PC-9 (cell line): ENCODE measurements around the gene GLB1L. TPM values are rescaled to one million over a fixed set of nuclear protein-coding genes. Genes with fewer than 3 reads are reported as not detected.

Experiments used
- BruUV-seq: library from RNA; stranded (reverse); fragments of 400-500 nt; replicated peaks from 2 replicates; lab custom pipeline; 2021; lab: Mats Ljungman, UMichigan
- CTCF ChIA-PET: fragments of 300-600 bp; sonication (Branson Sonifier 250); formaldehyde crosslinking; loops from one replicate; lab custom pipeline; 2022; ENCODE audit warnings: antibody characterized with exemption; lab: Charles Lee
- POLR2A ChIA-PET: fragments of 300-600 bp; sonication (Branson Sonifier 250); formaldehyde crosslinking; loops from one replicate; lab custom pipeline; 2022; ENCODE audit warnings: antibody characterized with exemption; ENCODE audit not compliant: unreplicated experiment; lab: Charles Lee
- DNase-seq, 2 experiments: peaks; one replicate each; pipeline versions ENCODE4 v3.0.0 to v3.0.0-alpha.2; 2015 to 2022; ENCODE audit warnings: mixed read lengths in 1 of 2
- H2AFZ ChIP-seq: fragments of 200-600 bp; sonication (generic); 2 replicates; pipeline ENCODE4 v1.8.1; 2017; ENCODE audit warnings: antibody characterized with exemption
- H3F3A ChIP-seq: fragments of 200-600 bp; sonication (generic); 2 replicates; pipeline ENCODE4 v1.8.1; 2017; ENCODE audit warnings: antibody characterized with exemption, mild to moderate bottlenecking, low read depth; ENCODE audit not compliant: insufficient read depth
- H3K27ac ChIP-seq: fragments of 200-600 bp; sonication (generic); 2 replicates; pipeline ENCODE4 v1.6.1; 2016; ENCODE audit warnings: mixed run types
- H3K27me3 ChIP-seq: fragments of 200-600 bp; sonication (generic); 2 replicates; pipeline ENCODE4 v1.6.1; 2016; ENCODE audit warnings: low read depth, mixed run types; ENCODE audit not compliant: insufficient read depth
- H3K36me3 ChIP-seq: fragments of 200-600 bp; sonication (generic); 2 replicates; pipeline ENCODE4 v1.6.1; 2016; ENCODE audit warnings: low read depth, mixed run types
- H3K4me1 ChIP-seq: fragments of 200-600 bp; sonication (generic); replicated peaks from 2 replicates; pipeline ENCODE4 v1.6.1; 2016; ENCODE audit warnings: mixed run types; ENCODE audit not compliant: insufficient read depth
- H3K4me2 ChIP-seq: fragments of 200-600 bp; sonication (generic); 2 replicates; pipeline ENCODE4 v1.6.1; 2017; ENCODE audit warnings: mixed run types
- H3K4me3 ChIP-seq: fragments of 200-600 bp; sonication (generic); 2 replicates; pipeline ENCODE4 v1.6.1; 2016; ENCODE audit warnings: mixed run types
- H3K79me2 ChIP-seq: fragments of 200-600 bp; sonication (generic); 2 replicates; pipeline ENCODE4 v1.6.1; 2017; ENCODE audit warnings: low read depth, mixed run types
- H3K9me2 ChIP-seq: fragments of 200-600 bp; sonication (generic); 2 replicates; pipeline ENCODE4 v1.8.1; 2017; ENCODE audit warnings: mild to moderate bottlenecking; ENCODE audit not compliant: insufficient read depth
- H3K9me3 ChIP-seq: fragments of 200-600 bp; sonication (generic); 2 replicates; pipeline ENCODE4 v1.8.1; 2016; ENCODE audit warnings: low read depth; ENCODE audit not compliant: insufficient read depth
- H4K20me1 ChIP-seq: fragments of 200-600 bp; sonication (generic); 2 replicates; pipeline ENCODE4 v1.8.1; 2017; ENCODE audit not compliant: insufficient read depth
- CTCF ChIP-seq: fragments of 200-600 bp; sonication (generic); conservative IDR thresholded peaks from 2 replicates; pipeline ENCODE4 v1.6.1; 2017; ENCODE audit warnings: mixed run types, antibody characterized with exemption, mild to moderate bottlenecking, moderate library complexity
- EZH2 ChIP-seq: fragments of 200-600 bp; sonication (generic); IDR thresholded peaks from 2 replicates; pipeline ENCODE4 v1.8.0; 2017; ENCODE audit warnings: antibody characterized with exemption, low read depth
- intact Hi-C: fragments of 100-400 bp; cut with micrococcal nuclease; formaldehyde crosslinking; loops from one replicate; pipeline ENCODE4 v1.10.0; 2022; ENCODE audit not compliant: unreplicated experiment
- total RNA-seq: library from RNA; stranded (reverse); gene quantifications from 2 replicates; pipeline ENCODE4 v1.2.3, GENCODE V29; 2021

GLB1L gene
- total RNA-seq, 1 experiment from 2014 or later = 10.8 TPM

GRCh38 chr2:219213486-219214071 lies 31.7 kb downstream of the GLB1L start:
- no peak overlapping the region for H3K27ac ChIP-seq
- peaks cover 13% of the 10 kb centered on the region for H3K4me1 ChIP-seq
- H3K4me3 ChIP-seq = no peak overlapping the region
- peaks cover 7% of the 10 kb centered on the region for H3K79me2 ChIP-seq
- ChIA-PET POLR2A (no interaction called here), CTCF (no interaction called here)
- H3K36me3 ChIP-seq = no peaks in the 10 kb centered on the region
- H3K9me2 ChIP-seq = no peaks in the 10 kb centered on the region
- intact Hi-C loops = no loop called here
- H3K9me3 ChIP-seq = no peaks in the 10 kb centered on the region
- H2AFZ ChIP-seq = no peak overlapping the region
- no peak overlapping the region for H3K4me2 ChIP-seq
- no peak for TF ChIP-seq EZH2
- no peak for TF ChIP-seq CTCF
- BruUV-seq = no TSS peak
- DNase-seq = no peak
- H4K20me1 ChIP-seq = no peaks in the 10 kb centered on the region
- peaks cover 7% of the 10 kb centered on the region; the same call in 1 of the 2 replicates for H3F3A ChIP-seq
- H3K27me3 ChIP-seq = no peaks in the 10 kb centered on the region

GRCh38 chr2:219213026-219213415 lies 32.2 kb downstream of the GLB1L start:
- Histone ChIP-seq H3K9me3 (no peaks in the 10 kb centered on the region), H3K27ac (no peak overlapping the region), H2AFZ (no peak overlapping the region), H3K4me2 (no peak overlapping the region), H4K20me1 (no peaks in the 10 kb centered on the region), H3K79me2 (peaks cover 7% of the 10 kb centered on the region), H3K27me3 (no peaks in the 10 kb centered on the region), H3F3A (peaks cover 1% of the 10 kb centered on the region; the same call in 1 of the 2 replicates), H3K4me3 (no peak overlapping the region), H3K4me1 (peaks cover 16% of the 10 kb centered on the region), H3K36me3 (no peaks in the 10 kb centered on the region), H3K9me2 (no peaks in the 10 kb centered on the region)
- TF ChIP-seq EZH2 (no peak), CTCF (no peak)
- ChIA-PET POLR2A (interaction anchor here (0.6 kb wide), 1 partner anchor 932 kb away, joined by 5 read pairs; no protein-coding TSS in a partner anchor), CTCF (no interaction called here)
- no TSS peak for BruUV-seq
- DNase-seq = no peak
- intact Hi-C loops = no loop called here

- Histone ChIP-seq H3F3A (peaks cover 12% of the 10 kb centered on the region; the same call in 1 of the 2 replicates), H3K27ac (no peak overlapping the region), H3K36me3 (no peaks in the 10 kb centered on the region), H3K9me2 (no peaks in the 10 kb centered on the region), H3K4me2 (no peak overlapping the region), H3K4me1 (peaks cover 15% of the 10 kb centered on the region), H3K4me3 (no peak overlapping the region), H3K79me2 (no peaks in the 10 kb centered on the region), H3K27me3 (no peaks in the 10 kb centered on the region), H2AFZ (no peak overlapping the region), H3K9me3 (no peaks in the 10 kb centered on the region), H4K20me1 (no peaks in the 10 kb centered on the region)
- intact Hi-C loops = loop anchor here (1.0 kb wide), 1 partner anchor 40 kb away; no protein-coding TSS in a partner anchor
- no peak for DNase-seq
- POLR2A ChIA-PET = interaction anchor here (0.6 to 0.7 kb wide), 2 partner anchors 52 to 69 kb away, joined by 4 to 7 read pairs; partner anchors contain the start of gene DNAJB2
- no TSS peak for BruUV-seq
- no peak for TF ChIP-seq CTCF
- TF ChIP-seq EZH2 = no peak
- CTCF ChIA-PET = interaction anchor here (0.6 kb wide), 1 partner anchor 84 kb away, joined by 4 read pairs; no protein-coding TSS in a partner anchor
Observed at GRCh38 chr2:219210886-219211362, 34.3 kb downstream of the GLB1L start.
